Amniotic stem cell (primary cell): ENCODE data around the gene TPT1.
"Not testable (repeated sequence)": the region's sequence is repeated elsewhere in the genome, so short reads cannot be mapped to it uniquely, and the experiment has no call there.

ENCODE experiments used
- DNase-seq: peaks from one replicate; lab custom pipeline; 2025; lab: John Stamatoyannopoulos, UW

TPT1 gene

GRCh38 chr13:45367358-45367757 is 26.4 kb upstream of the TPT1 start:
- DNase-seq: peak; percentile 81

- no peak for DNase-seq
Observed at GRCh38 chr13:45365558-45365885, 24.5 kb upstream of the TPT1 start.

GRCh38 chr13:45364876-45365557 is 24.0 kb upstream of the TPT1 start:
- no peak for DNase-seq

- DNase-seq: no peak
Observed at GRCh38 chr13:45362939-45363338, 22.0 kb upstream of the TPT1 start.

GRCh38 chr13:45361596-45362206 is 20.7 kb upstream of the TPT1 start:
- DNase-seq: no peak

GRCh38 chr13:45356966-45357672 is 16.1 kb upstream of the TPT1 start:
- no peak for DNase-seq

- DNase-seq: no peak
Observed at GRCh38 chr13:45353895-45354294, 12.9 kb upstream of the TPT1 start.

- DNase-seq: no peak
Observed at GRCh38 chr13:45352031-45352430, 11.0 kb upstream of the TPT1 start.

GRCh38 chr13:45350152-45350551 is 9.2 kb upstream of the TPT1 start:
- no peak for DNase-seq

GRCh38 chr13:45349438-45349837 is 8.5 kb upstream of the TPT1 start:
- no peak for DNase-seq

- DNase-seq: not testable (repeated sequence)
Observed at GRCh38 chr13:45344064-45344463, 3.1 kb upstream of the TPT1 start.

GRCh38 chr13:45343102-45343501 is 2.1 kb upstream of the TPT1 start:
- not testable (repeated sequence) for DNase-seq

GRCh38 chr13:45342668-45343067 is 1.7 kb upstream of the TPT1 start:
- not testable (repeated sequence) for DNase-seq

- DNase-seq: no peak
Observed at GRCh38 chr13:45341799-45342500, 967 bp upstream of the TPT1 start.

- DNase-seq: peak; percentile 84
Observed at GRCh38 chr13:45340422-45341033, 455 bp downstream of the TPT1 start.

- DNase-seq: no peak
Observed at GRCh38 chr13:45339867-45340266, 1.1 kb downstream of the TPT1 start.

- no peak for DNase-seq
Observed at GRCh38 chr13:45339399-45339798, 1.6 kb downstream of the TPT1 start.

- no peak for DNase-seq
Observed at GRCh38 chr13:45337803-45338202, 3.2 kb downstream of the TPT1 start.

GRCh38 chr13:45337395-45337794 is 3.6 kb downstream of the TPT1 start:
- no peak for DNase-seq

- no peak for DNase-seq
Observed at GRCh38 chr13:45336025-45336800, 4.8 kb downstream of the TPT1 start.

GRCh38 chr13:45335397-45336024 is 5.5 kb downstream of the TPT1 start:
- DNase-seq: no peak
